Uterus (tissue), 4 donors: Measurements from ENCODE around the gene TFEB. TPM values are rescaled to one million over a fixed set of nuclear protein-coding genes. Genes with fewer than 3 reads are reported as not detected.

Experiments
- DNase-seq, 2 donors: peaks; one replicate each; pipeline ENCODE4 v3.0.0-alpha.2; 2019 to 2020
- H3K27ac ChIP-seq, 2 donors: fragments of 200-600 bp; sonication (generic); 1 replicate in 1 of 2; 2 replicates in 1 of 2; pipeline ENCODE4 v1.5.1; 2016 to 2018
- H3K27me3 ChIP-seq, 2 donors: fragments of 200-600 bp; sonication (generic); one replicate each; pipeline ENCODE4 v1.5.1; 2018 to 2019; ENCODE audit warnings: control low read depth in 1 of 2
- H3K36me3 ChIP-seq, 2 donors: fragments of 200-600 bp; sonication (generic); one replicate each; pipeline ENCODE4 v1.5.1; 2019; ENCODE audit warnings: control low read depth in 1 of 2
- H3K4me1 ChIP-seq, 2 donors: fragments of 200-600 bp; sonication (generic); one replicate each; pipeline ENCODE4 v1.5.1; 2018 to 2019; ENCODE audit warnings: control low read depth in 1 of 2
- H3K4me3 ChIP-seq, 2 donors: fragments of 200-600 bp; sonication (generic); 1 replicate in 1 of 2; 2 replicates in 1 of 2; pipeline ENCODE4 v1.5.1; 2018 to 2019; ENCODE audit warnings: mild to moderate bottlenecking in 1 of 2
- H3K9me3 ChIP-seq, 2 donors: fragments of 200-600 bp; sonication (generic); one replicate each; pipeline ENCODE4 v1.5.1; 2019; ENCODE audit warnings: control low read depth in 1 of 2
- CTCF ChIP-seq, 4 experiments: fragments of 200-600 bp in 2 of 4; fragments of 450-650 bp in 2 of 4; sonication (generic) in 2 of 4; IDR thresholded peaks; one replicate each; pipeline ENCODE4 v1.5.1; 2016 to 2019; ENCODE audit warnings: antibody characterized with exemption in 4 of 4, mild to moderate bottlenecking in 2 of 4, moderate library complexity in 1 of 4
- POLR2A ChIP-seq, 2 donors: fragments of 450-650 bp; IDR thresholded peaks; one replicate each; pipeline ENCODE4 v1.6.1; 2016; ENCODE audit warnings: antibody characterized with exemption in 2 of 2, mild to moderate bottlenecking in 1 of 2, moderate library complexity in 1 of 2
- intact Hi-C: fragments of 100-400 bp; cut with DNase I; formaldehyde crosslinking; loops from one replicate; pipeline ENCODE4 v1.15.1; 2023; ENCODE audit warnings: low total_unique reads
- total RNA-seq, 4 donors: library from RNA; depleted of rRNA in 3 of 4; stranded (reverse); fragments of >200 nt in 3 of 4; gene quantifications; one replicate each; pipeline versions ENCODE4 v1.1.0 to v1.2.4, GENCODE V29; 2014 to 2023
- donor health status: DM: yes; HTN: yes; CAD: no.

The TFEB gene
- total RNA-seq, 4 donors from 2014 or later = 8.8 to 31.7 (median 17.0) TPM

GRCh38 chr6:41723530-41724227 lies 11.7 kb downstream of the TFEB start:
- Histone ChIP-seq H3K4me3 (no peak overlapping the region), H3K27me3 (no peaks in the 10 kb centered on the region), H3K36me3 (no peaks in the 10 kb centered on the region), H3K4me1 (no peaks in the 10 kb centered on the region), H3K27ac (no peak overlapping the region), H3K9me3 (no peaks in the 10 kb centered on the region)
- intact Hi-C loops = no loop called here
- TF ChIP-seq POLR2A (IDR thresholded peaks at IDR 0.05) = no peak
- TF ChIP-seq CTCF (IDR thresholded peaks at IDR 0.05) = no peak
- DNase-seq = peak; percentile 54 to 58

- Histone ChIP-seq H3K27ac (no peak overlapping the region), H3K4me3 (no peak overlapping the region), H3K4me1 (no peaks in the 10 kb centered on the region)
Measured at GRCh38 chr6:41722969-41723529, 12.4 kb downstream of the TFEB start.

GRCh38 chr6:41721414-41721813 lies 14.0 kb downstream of the TFEB start:
- peaks cover 0 to 8% of the 10 kb centered on the region in 2 donors for H3K4me1 ChIP-seq

More at GRCh38 chr6:41722969-41723529, 12.4 kb downstream of the TFEB start:
- Histone ChIP-seq H3K9me3 (no peaks in the 10 kb centered on the region), H3K36me3 (no peaks in the 10 kb centered on the region), H3K27me3 (no peaks in the 10 kb centered on the region)
- intact Hi-C loops = no loop called here
- TF ChIP-seq CTCF (IDR thresholded peaks at IDR 0.05) (no peak), POLR2A (IDR thresholded peaks at IDR 0.05) (no peak)
- no peak for DNase-seq

GRCh38 chr6:41720783-41721182 lies 14.6 kb downstream of the TFEB start:
- no peak overlapping the region for H3K4me3 ChIP-seq
- peaks cover 0 to 11% of the 10 kb centered on the region in 2 donors for H3K4me1 ChIP-seq
- H3K27me3 ChIP-seq = no peaks in the 10 kb centered on the region
- intact Hi-C loops = no loop called here
- H3K9me3 ChIP-seq = no peaks in the 10 kb centered on the region
- TF ChIP-seq CTCF (IDR thresholded peaks at IDR 0.05) (no peak), POLR2A (IDR thresholded peaks at IDR 0.05) (no peak)
- no peak overlapping the region for H3K27ac ChIP-seq
- DNase-seq = no peak
- no peaks in the 10 kb centered on the region for H3K36me3 ChIP-seq

More at GRCh38 chr6:41721414-41721813, 14.0 kb downstream of the TFEB start:
- DNase-seq = no peak
- no peaks in the 10 kb centered on the region for H3K27me3 ChIP-seq
- TF ChIP-seq POLR2A (IDR thresholded peaks at IDR 0.05) = no peak
- no peak for TF ChIP-seq CTCF (IDR thresholded peaks at IDR 0.05)
- intact Hi-C loops = no loop called here
- no peak overlapping the region for H3K27ac ChIP-seq
- no peaks in the 10 kb centered on the region for H3K9me3 ChIP-seq
- no peak overlapping the region for H3K4me3 ChIP-seq
- H3K36me3 ChIP-seq = no peaks in the 10 kb centered on the region

GRCh38 chr6:41720262-41720620 lies 15.2 kb downstream of the TFEB start:
- H3K27me3 ChIP-seq = no peaks in the 10 kb centered on the region
- no peak for DNase-seq
- peaks cover 0 to 11% of the 10 kb centered on the region in 2 donors for H3K4me1 ChIP-seq
- intact Hi-C loops = no loop called here
- no peak overlapping the region for H3K4me3 ChIP-seq
- TF ChIP-seq CTCF (IDR thresholded peaks at IDR 0.05) (no peak), POLR2A (IDR thresholded peaks at IDR 0.05) (no peak)
- no peaks in the 10 kb centered on the region for H3K9me3 ChIP-seq
- no peaks in the 10 kb centered on the region for H3K36me3 ChIP-seq
- H3K27ac ChIP-seq = no peak overlapping the region
